Measurements from ENCODE around the gene NOL4L.

GRCh38 chr20:32625996-32626395 is 40.9 kb upstream of the NOL4L start:
- no peak for TF ChIP-seq CTCF (IDR thresholded peaks at IDR 0.05; ENCODE audit: low read length)
- no peak for TF ChIP-seq EZH2 (IDR thresholded peaks at IDR 0.05; ENCODE audit: borderline replicate concordance, low read length)
